GM12872 (cell line): ENCODE results near the gene SLC25A5.

Source experiments
- CTCF ChIP-seq: IDR thresholded peaks from 3 replicates; pipeline ENCODE4 v1.5.1; 2011; ENCODE audit warnings: low read depth, mild to moderate bottlenecking, low read length, moderate library complexity; ENCODE audit not compliant: insufficient read depth

The SLC25A5 gene

DNA sequence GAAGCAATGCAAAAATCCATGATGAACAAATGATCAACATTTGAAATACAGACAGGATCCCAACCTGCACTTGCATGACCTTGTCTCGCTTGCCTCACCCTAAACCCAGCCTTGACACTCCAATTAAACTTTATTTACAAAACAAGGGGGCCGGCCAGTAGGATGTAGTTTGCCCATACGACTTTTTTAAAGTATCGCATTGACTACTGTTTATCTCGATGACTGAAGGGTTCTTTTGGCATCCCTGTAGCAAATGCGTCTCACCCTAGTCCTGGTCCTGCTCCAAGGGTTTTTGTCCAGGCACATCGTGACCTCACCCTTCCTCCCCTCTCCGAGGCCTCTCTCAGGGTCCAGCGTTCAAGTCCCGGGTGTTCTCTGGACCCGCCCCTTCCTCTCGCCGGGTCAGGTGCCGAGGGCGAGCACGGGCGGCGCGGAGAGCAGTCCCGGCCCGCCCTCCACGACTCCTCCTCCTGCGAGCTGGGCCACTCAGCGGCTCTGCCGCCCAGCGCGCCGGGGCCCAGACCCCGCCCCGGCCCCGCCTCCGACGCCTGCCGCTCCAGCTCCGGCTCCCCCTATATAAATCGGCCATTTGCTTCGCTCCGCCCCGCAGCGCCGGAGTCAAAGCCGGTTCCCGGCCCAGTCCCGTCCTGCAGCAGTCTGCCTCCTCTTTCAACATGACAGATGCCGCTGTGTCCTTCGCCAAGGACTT, at the start of gene SLC25A5:
Gene SLC25A5 (plus strand): TSS at position 603 of the 709 bp plus-strand sequence. CDS start 72 bp downstream, at position 675.
- TF ChIP-seq CTCF: no peak

GRCh38 chrX:119419146-119419545, 49.1 kb upstream of the SLC25A5 start:
- TF ChIP-seq CTCF: no peak

- TF ChIP-seq CTCF: no peak
Measured at GRCh38 chrX:119419898-119420297, 48.3 kb upstream of the SLC25A5 start.

GRCh38 chrX:119421016-119421705, 47.1 kb upstream of the SLC25A5 start:
- TF ChIP-seq CTCF: no peak

DNA sequence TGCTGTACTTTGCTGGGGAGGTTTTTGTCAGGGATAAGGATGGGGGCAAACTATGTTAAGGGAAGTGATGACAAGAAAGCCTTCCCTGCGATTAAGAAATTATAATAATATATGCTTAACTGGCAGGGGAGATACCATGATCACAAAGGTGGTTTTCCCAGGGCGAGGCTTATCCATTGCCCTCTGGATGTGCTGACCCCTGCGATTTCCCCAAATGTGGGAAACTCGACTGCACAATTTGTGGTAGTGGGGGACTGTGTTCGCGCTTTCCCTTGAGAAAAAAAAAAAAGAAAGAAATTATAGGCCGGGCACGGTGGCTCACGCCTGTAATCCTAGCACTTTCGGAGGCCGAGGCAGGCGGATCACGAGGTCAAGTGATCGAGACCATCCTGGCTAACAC, 44.6 kb upstream of the SLC25A5 start:
- no peak for TF ChIP-seq CTCF

GRCh38 chrX:119424999-119425398, 43.2 kb upstream of the SLC25A5 start:
- TF ChIP-seq CTCF: no peak

GRCh38 chrX:119427024-119427794, 41.0 kb upstream of the SLC25A5 start:
- TF ChIP-seq CTCF: no peak
